HG03558 (cell line): ENCODE data around the gene SYNE3.

Experiments used
- ATAC-seq: cut with Tn5 transposase; IDR thresholded peaks from one replicate; pipeline ENCODE4 v1.9.1; 2021; ENCODE audit warnings: moderate number of reproducible peaks; ENCODE audit not compliant: unreplicated experiment; ENCODE audit errors: extremely low read depth

The SYNE3 gene

GRCh38 chr14:95516554-95517181, at the start of gene SYNE3:
Gene SYNE3, minus strand, starts transcription at chr14:95516650. Its CDS starts 40,829 bp downstream, at chr14:95475821.
- ATAC-seq, result no peak

- no peak for ATAC-seq
These were observed 47.6 kb upstream of the SYNE3 start for GRCh38 chr14:95564060-95564459.

GRCh38 chr14:95562892-95563685, 46.6 kb upstream of the SYNE3 start:
- ATAC-seq, result no peak

- ATAC-seq, result no peak
These were observed 44.6 kb upstream of the SYNE3 start for GRCh38 chr14:95561001-95561412.

- ATAC-seq, result no peak
These were observed 42.8 kb upstream of the SYNE3 start for GRCh38 chr14:95559203-95559602.

- ATAC-seq, result no peak
These were observed 41.4 kb upstream of the SYNE3 start for GRCh38 chr14:95557832-95558231.

- no peak for ATAC-seq
These were observed 40.8 kb upstream of the SYNE3 start for GRCh38 chr14:95557291-95557690.

- no peak for ATAC-seq
These were observed 38.6 kb upstream of the SYNE3 start for GRCh38 chr14:95555053-95555452.

- no peak for ATAC-seq
These were observed 36.7 kb upstream of the SYNE3 start for GRCh38 chr14:95553141-95553540.

- no peak for ATAC-seq
These were observed 35.0 kb upstream of the SYNE3 start for GRCh38 chr14:95551435-95551834.

- no peak for ATAC-seq
These were observed 33.5 kb upstream of the SYNE3 start for GRCh38 chr14:95549656-95550585.

GRCh38 chr14:95548328-95548929, 32.0 kb upstream of the SYNE3 start:
- ATAC-seq, result no peak

- ATAC-seq, result no peak
These were observed 31.3 kb upstream of the SYNE3 start for GRCh38 chr14:95547626-95548327.

GRCh38 chr14:95547272-95547625, 30.8 kb upstream of the SYNE3 start:
- no peak for ATAC-seq

GRCh38 chr14:95545515-95546168, 29.2 kb upstream of the SYNE3 start:
- ATAC-seq, result no peak

GRCh38 chr14:95544588-95544987, 28.1 kb upstream of the SYNE3 start:
- ATAC-seq, result no peak

- ATAC-seq, result no peak
These were observed 26.6 kb upstream of the SYNE3 start for GRCh38 chr14:95543021-95543420.

- no peak for ATAC-seq
These were observed 25.8 kb upstream of the SYNE3 start for GRCh38 chr14:95541932-95542930.
